Urinary bladder (tissue), 4 donors: Measurements from ENCODE around the gene WDR11. TPM values are rescaled to one million over a fixed set of nuclear protein-coding genes. Genes with fewer than 3 reads are reported as not detected.

Source experiments
- DNase-seq: peaks from one replicate; pipeline ENCODE4 v3.0.0-alpha.2; 2015; ENCODE audit errors: extremely low spot score
- H3K27ac ChIP-seq: one replicate; pipeline ENCODE4 v1.5.1; 2013; ENCODE audit warnings: low read depth, mild to moderate bottlenecking, moderate library complexity
- H3K36me3 ChIP-seq: one replicate; pipeline ENCODE4 v1.6.1; 2013; ENCODE audit warnings: mild to moderate bottlenecking, moderate library complexity; ENCODE audit not compliant: insufficient read depth
- H3K4me1 ChIP-seq: one replicate; pipeline ENCODE4 v1.6.1; 2013; ENCODE audit warnings: mild to moderate bottlenecking, moderate library complexity; ENCODE audit not compliant: insufficient read depth
- H3K4me3 ChIP-seq: one replicate; pipeline ENCODE4 v1.5.1; 2013; ENCODE audit warnings: low read depth, low read length
- WGBS: extraction: QIAGEN DNeasy Blood & Tissue Kit; methylation state at CpG from one replicate; pipeline ENCODE4 v1.1.7; 2013; 5-methylcytosine and 5-hydroxymethylcytosine counted together
- polyA plus RNA-seq: library from polyadenylated mRNA; stranded (reverse); fragments of 200-250 nt; gene quantifications from one replicate; pipeline ENCODE4 v1.2.3, GENCODE V29; 2013
- total RNA-seq: library from RNA; depleted of rRNA; stranded (reverse); fragments of >200 nt; gene quantifications from one replicate; pipeline ENCODE4 v1.2.3, GENCODE V29; 2014
- donor health status: healthy with polysubstance abuse.
- donor health status: healthy.

The WDR11 gene
- total and polyA plus RNA-seq, 2 donors, result 27.9 to 101 TPM

GRCh38 chr10:120945182-120945581 is 94.0 kb downstream of the WDR11 start:
- 100% methylated on average over 1 of the region's 1 CpG for WGBS
- H3K4me3 ChIP-seq, result no peak overlapping the region
- H3K36me3 ChIP-seq, result no peaks in the 10 kb centered on the region
- no peak for DNase-seq
- no peaks in the 10 kb centered on the region for H3K4me1 ChIP-seq
- peak overlapping the region; percentile 11 for H3K27ac ChIP-seq

- DNase-seq, result peak; percentile 84
- 33% methylated on average over 8 of the region's 8 CpGs for WGBS
Measured at GRCh38 chr10:120945801-120946302, 94.7 kb downstream of the WDR11 start.

DNA sequence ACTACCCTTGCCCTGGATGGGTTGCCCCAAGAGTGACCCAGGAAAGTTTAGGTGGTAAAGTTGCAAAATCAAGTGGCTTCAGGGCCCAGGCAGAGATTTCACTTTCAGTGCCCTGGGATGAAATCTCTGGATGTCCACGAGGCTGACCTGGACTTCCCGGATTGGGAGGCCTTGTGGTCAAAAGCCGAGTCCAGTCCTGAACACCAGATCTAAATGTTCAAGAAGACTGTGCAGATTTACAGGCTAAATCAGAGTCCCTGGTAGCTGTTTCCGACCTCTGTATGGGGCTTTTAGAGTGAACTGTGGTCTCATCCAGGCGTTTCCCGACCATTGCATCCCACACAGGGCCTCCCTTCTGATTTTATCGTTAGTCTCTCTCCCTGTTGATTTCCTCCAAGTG is 95.3 kb downstream of the WDR11 start:
- Histone ChIP-seq H3K4me3 (no peak overlapping the region), H3K4me1 (no peaks in the 10 kb centered on the region), H3K36me3 (no peaks in the 10 kb centered on the region), H3K27ac (peak overlapping the region; percentile 27)
- DNase-seq, result no peak
- 72% methylated on average over 7 of the region's 7 CpGs for WGBS

More at GRCh38 chr10:120945801-120946302, 94.7 kb downstream of the WDR11 start:
- Histone ChIP-seq H3K4me1 (no peaks in the 10 kb centered on the region), H3K36me3 (no peaks in the 10 kb centered on the region), H3K27ac (peak overlapping the region; percentile 27), H3K4me3 (no peak overlapping the region)

DNA sequence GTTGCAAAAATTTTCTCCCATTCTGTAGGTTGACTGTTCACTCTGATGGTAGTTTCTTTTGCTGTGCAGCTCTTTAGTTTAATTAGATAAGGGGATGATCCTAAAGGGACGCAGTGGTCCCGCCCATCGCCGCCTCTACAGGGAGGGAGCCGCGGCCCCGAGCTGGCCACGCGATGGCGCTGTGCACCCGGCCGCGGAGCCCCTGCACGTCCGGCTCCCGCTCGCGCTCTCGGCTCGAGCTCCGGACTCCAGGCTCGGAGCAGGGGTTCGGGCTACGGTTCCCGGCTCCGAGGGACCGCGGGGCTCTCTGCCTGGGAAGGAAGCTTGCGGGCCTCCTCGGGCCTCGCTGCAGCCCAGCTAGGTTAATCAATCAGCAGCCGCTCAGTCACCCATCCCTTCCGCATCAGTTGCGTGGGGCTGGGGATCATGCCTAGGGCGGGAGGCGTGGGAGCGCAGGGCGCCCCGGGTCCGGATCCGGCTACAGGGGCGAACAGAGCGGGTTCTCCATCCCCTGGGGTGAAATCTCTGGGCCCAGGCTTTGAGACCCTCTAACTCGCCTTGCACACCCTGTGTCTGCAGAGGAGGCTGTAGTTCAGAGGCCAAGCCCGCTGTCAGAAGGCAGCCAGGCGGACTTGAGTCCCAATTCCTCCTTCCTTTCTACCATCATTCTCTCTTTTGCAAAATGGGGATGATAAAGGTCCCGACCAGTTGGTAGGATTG is 97.9 kb downstream of the WDR11 start:
- Histone ChIP-seq H3K27ac (no peak overlapping the region), H3K36me3 (no peaks in the 10 kb centered on the region), H3K4me3 (no peak overlapping the region), H3K4me1 (no peaks in the 10 kb centered on the region)
- DNase-seq, result no peak
- 19% methylated on average over 47 of the region's 47 CpGs for WGBS

DNA sequence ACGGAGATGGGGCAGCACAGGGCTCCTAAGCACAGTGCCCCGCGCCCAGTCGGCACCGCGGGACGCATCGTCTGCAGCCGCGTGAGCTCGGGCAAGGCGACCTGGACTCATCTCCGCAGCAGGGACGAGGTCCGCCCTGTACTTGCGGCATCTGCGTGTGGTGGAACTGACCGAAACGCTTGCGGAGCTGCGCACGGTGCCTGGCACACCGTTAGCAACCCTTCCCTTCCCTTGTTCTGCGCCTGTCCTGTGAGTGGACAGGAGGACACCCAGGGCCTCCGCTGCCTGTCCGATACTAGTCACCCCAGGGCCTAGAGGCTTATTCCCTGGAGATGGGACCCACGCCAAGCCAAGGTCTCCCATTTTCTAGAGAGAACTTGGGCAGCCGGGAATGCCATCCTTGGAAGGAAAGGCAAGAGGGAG is 98.5 kb downstream of the WDR11 start:
- Histone ChIP-seq H3K27ac (no peak overlapping the region), H3K36me3 (no peaks in the 10 kb centered on the region), H3K4me3 (no peak overlapping the region), H3K4me1 (no peaks in the 10 kb centered on the region)
- DNase-seq, result no peak
- WGBS, result 73% methylated on average over 28 of the region's 28 CpGs

DNA sequence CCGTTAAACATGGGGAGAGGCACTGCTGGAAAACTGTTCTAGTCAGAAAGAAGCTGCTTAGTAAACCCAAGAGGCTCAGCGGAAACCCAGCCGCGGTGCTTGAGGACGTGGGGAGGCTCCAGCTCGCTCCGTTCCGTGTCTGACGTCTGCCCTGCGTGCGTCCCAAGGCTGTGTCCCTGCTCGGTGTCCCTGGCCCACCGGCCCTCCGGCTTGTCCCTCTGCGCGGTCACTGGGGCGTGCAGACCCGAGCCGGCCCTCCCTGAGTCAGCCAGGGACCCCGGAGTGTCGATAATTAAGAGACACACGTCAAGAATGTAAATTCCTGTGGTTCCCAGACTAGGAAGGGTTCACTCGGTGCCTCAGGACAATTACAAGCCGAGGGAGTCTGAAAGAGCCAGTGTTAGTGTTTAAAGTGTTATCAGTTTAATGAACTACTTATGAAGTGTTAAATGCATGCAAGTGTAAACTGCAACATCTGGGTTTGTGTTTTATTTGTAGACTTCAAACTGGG is 98.9 kb downstream of the WDR11 start:
- Histone ChIP-seq H3K27ac (no peak overlapping the region), H3K4me1 (no peaks in the 10 kb centered on the region), H3K4me3 (no peak overlapping the region), H3K36me3 (no peaks in the 10 kb centered on the region)
- DNase-seq, result no peak
- 61% methylated on average over 24 of the region's 24 CpGs for WGBS

DNA sequence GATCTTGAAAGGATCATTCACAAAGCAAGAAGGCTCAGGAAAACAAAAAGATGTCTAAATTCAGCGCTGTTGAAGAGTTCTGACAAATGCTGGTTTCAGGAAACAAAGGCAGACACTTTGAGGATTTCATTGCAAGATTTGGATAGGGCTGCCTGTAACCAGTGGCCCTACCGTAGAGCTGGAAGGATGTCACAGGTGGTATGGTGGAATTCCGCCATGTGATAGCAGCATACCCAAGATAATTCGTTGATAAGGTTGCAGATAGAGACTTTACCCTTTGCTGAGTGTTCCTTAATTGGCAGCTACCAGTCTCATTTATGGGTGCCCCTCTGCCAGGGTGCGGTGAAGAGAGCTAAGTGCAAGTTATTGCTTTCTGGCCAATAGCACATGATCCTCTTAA is 100.1 kb downstream of the WDR11 start:
- WGBS, result 88% methylated on average over 5 of the region's 5 CpGs

GRCh38 chr10:120953897-120954296 is 102.7 kb downstream of the WDR11 start:
- Histone ChIP-seq H3K36me3 (no peaks in the 10 kb centered on the region), H3K4me1 (no peaks in the 10 kb centered on the region), H3K4me3 (no peak overlapping the region), H3K27ac (no peak overlapping the region)
- WGBS, result 94% methylated on average over 1 of the region's 1 CpG
- DNase-seq, result no peak

More for the DNA sequence above, 100.1 kb downstream of the WDR11 start:
- no peaks in the 10 kb centered on the region for H3K4me1 ChIP-seq
- DNase-seq, result no peak
- no peak overlapping the region for H3K27ac ChIP-seq
- no peak overlapping the region for H3K4me3 ChIP-seq
- H3K36me3 ChIP-seq, result no peaks in the 10 kb centered on the region
